Transverse colon (tissue), 4 donors: ENCODE results near the gene ZNF653. TPM values are rescaled to one million over a fixed set of nuclear protein-coding genes. Genes with fewer than 3 reads are reported as not detected.
A peak's percentile ranks its signal among the peaks of the same experiment; 100 is the strongest.

Source experiments
- DNase-seq: peaks from one replicate; pipeline ENCODE4 v3.0.0-alpha.2; 2019
- H3K27ac ChIP-seq, 4 donors: fragments of 200-600 bp; sonication (generic); 2 replicates each; pipeline ENCODE4 v1.5.1; 2016 to 2018; ENCODE audit warnings: inconsistent platforms in 4 of 4
- H3K27me3 ChIP-seq: fragments of 200-600 bp; sonication (generic); 2 replicates; pipeline ENCODE4 v1.5.1; 2017; ENCODE audit warnings: inconsistent platforms
- H3K36me3 ChIP-seq, 4 donors: fragments of 200-600 bp; sonication (generic); 2 replicates each; pipeline ENCODE4 v1.5.1; 2017 to 2019; ENCODE audit warnings: inconsistent platforms in 4 of 4
- H3K4me1 ChIP-seq, 4 donors: fragments of 200-600 bp; sonication (generic); 2 replicates each; pipeline ENCODE4 v1.5.1; 2017 to 2020; ENCODE audit warnings: inconsistent platforms in 4 of 4
- H3K4me3 ChIP-seq, 4 donors: fragments of 200-600 bp; sonication (generic); 1 replicate in 1 of 4; 2 replicates in 3 of 4; pipeline versions ENCODE4 v1.5.1 to v1.6.1; 2017 to 2019; ENCODE audit warnings: inconsistent platforms in 4 of 4
- H3K9me3 ChIP-seq, 2 donors: fragments of 200-600 bp; sonication (generic); 2 replicates each; pipeline ENCODE4 v1.5.1; 2017 to 2019; ENCODE audit warnings: inconsistent platforms in 2 of 2
- CTCF ChIP-seq, 5 experiments: fragments of 200-600 bp in 3 of 5; fragments of 450-650 bp in 2 of 5; sonication (generic) in 3 of 5; IDR thresholded peaks; 1 replicate in 2 of 5; 2 replicates in 3 of 5; pipeline ENCODE4 v1.5.1; 2016 to 2017; ENCODE audit warnings: antibody characterized with exemption in 5 of 5, inconsistent platforms in 3 of 5, mild to moderate bottlenecking in 2 of 5, moderate library complexity in 1 of 5
- EP300 ChIP-seq: sonication (generic); formaldehyde crosslinking; IDR thresholded peaks from one replicate; pipeline ENCODE4 v1.6.1; 2017; ENCODE audit warnings: antibody characterized with exemption, low read depth
- POLR2A ChIP-seq: fragments of 450-650 bp; IDR thresholded peaks from one replicate; pipeline ENCODE4 v1.6.1; 2016; ENCODE audit warnings: antibody characterized with exemption, mild to moderate bottlenecking, moderate library complexity
- POLR2AphosphoS5 ChIP-seq, 3 donors: sonication (generic); formaldehyde crosslinking; IDR thresholded peaks; one replicate each; pipeline ENCODE4 v1.6.1; 2016; ENCODE audit warnings: antibody characterized with exemption in 3 of 3
- WGBS, 2 donors: methylation state at CpG; one replicate each; pipeline ENCODE4 v1.1.5; 2018; ENCODE audit warnings: low coverage in 1 of 2; 5-methylcytosine and 5-hydroxymethylcytosine counted together
- in situ Hi-C, 4 donors: fragments of 200-750 bp; cut with MboI; loops; one replicate each; pipeline versions ENCODE4 v1.15.0 to v1.15.1; 2017; ENCODE audit warnings: low sequenced_read_pairs in 3 of 4, low pct_ligation_motif_present in 1 of 4, low pct_unique_long_range_greater_than_20kb in 1 of 4
- intact Hi-C: fragments of 100-400 bp; cut with DNase I; formaldehyde crosslinking; loops from one replicate; pipeline ENCODE4 v1.15.1; 2023; ENCODE audit warnings: low total_unique reads
- total RNA-seq, 4 donors: library from RNA; depleted of rRNA; stranded (reverse); fragments of >200 nt; gene quantifications; one replicate each; pipeline ENCODE4 v1.1.0, GENCODE V29; 2016

ZNF653 gene
- total RNA-seq, 4 donors from 2014 or later = 10.6 to 44.9 (median 17.4) TPM

DNA sequence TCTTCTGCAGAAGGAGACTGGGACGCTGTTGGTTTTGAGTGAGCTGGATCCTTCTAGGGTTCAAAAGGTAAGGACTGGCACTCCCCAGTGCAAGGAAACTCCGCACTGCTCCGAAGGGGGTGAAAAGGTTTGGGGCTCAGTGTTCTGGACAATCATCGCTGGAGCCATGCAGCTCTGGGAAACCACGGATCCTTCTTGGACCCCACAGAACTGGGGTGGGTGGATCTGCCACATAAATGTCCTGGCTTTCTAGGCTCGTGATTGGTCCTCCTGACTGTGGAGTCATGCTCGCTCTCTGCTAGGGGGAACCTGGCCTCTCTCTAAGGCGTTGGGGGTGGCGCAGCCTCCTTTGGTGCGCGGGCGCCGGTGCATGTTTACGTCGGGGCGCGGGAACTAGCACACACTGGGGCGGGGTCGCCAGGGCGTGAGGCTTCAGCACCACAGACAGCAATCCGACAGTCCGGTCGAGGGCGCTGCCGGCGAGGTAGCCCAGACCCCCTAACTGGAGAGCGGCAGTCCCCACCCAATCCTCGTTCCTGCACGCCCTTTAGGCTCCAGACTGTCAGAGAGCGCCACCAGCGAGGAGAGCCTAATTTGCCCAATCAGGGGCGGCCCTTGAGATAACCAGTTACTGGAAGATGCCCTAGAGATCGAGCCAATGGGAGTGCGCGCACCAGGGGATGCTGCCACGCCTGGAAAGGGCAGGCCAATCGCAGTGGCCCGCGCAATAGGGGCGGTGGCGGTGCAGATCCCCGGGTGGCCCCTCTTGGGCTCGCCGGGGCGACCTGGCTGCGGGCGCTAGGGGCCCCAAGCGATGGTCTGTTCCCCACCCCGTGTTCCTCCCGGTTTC, 23.9 kb downstream of the ZNF653 start:
- in situ Hi-C loops (loop anchor here in 2 of 4 donors (25.0 kb wide), 2 partner anchors 94 to 194 kb away; partner anchors contain the start of genes EPOR (in 1 of the 2) and TSPAN16 (in 1 of the 2)), intact Hi-C loops (no loop called here)
- Histone ChIP-seq H3K27ac (no peak overlapping the region), H3K36me3 (no peaks in the 10 kb centered on the region), H3K4me3 (peak overlapping the region in 2 of 4 donors; percentile 9 to 40), H3K9me3 (no peaks in the 10 kb centered on the region), H3K27me3 (peaks cover 56% of the 10 kb centered on the region), H3K4me1 (peaks cover 7 to 32% (median 26%) of the 10 kb centered on the region in 4 donors)
- no peak for TF ChIP-seq POLR2AphosphoS5 (IDR thresholded peaks at IDR 0.05)
- TF ChIP-seq POLR2A = no peak
- no peak for TF ChIP-seq EP300
- no peak for TF ChIP-seq CTCF (IDR thresholded peaks at IDR 0.05)
- peak; percentile 47 for DNase-seq
- WGBS, 2 donors = 11% methylated on average over 38 of the region's 50 CpGs; no CpG with 5 or more reads in 1 of the 2 donors

GRCh38 chr19:11480715-11481533, 24.7 kb downstream of the ZNF653 start, which contains the start of gene ELAVL3:
ELAVL3 (minus strand) TSS chr19:11481046; CDS start chr19:11480608, 438 bp downstream.
- 37% methylated on average over 45 of the region's 77 CpGs; no CpG with 5 or more reads in 1 of the 2 donors for WGBS, 2 donors
- H3K27ac ChIP-seq = no peak within 1 kb of the TSS
- H3K9me3 ChIP-seq = no peaks in the 10 kb centered on the region
- intact Hi-C loops (no loop called here), in situ Hi-C loops (loop anchor here in 2 of 4 donors (25.0 kb wide), 2 partner anchors 94 to 194 kb away; partner anchors contain the start of genes EPOR (in 1 of the 2) and TSPAN16 (in 1 of the 2))
- H3K4me3 ChIP-seq = peak within 1 kb of the TSS in 1 of 4 donors; percentile 11
- no peak for DNase-seq
- TF ChIP-seq EP300 = no peak
- no peak for TF ChIP-seq CTCF (IDR thresholded peaks at IDR 0.05)
- no peak for TF ChIP-seq POLR2A
- TF ChIP-seq POLR2AphosphoS5 (IDR thresholded peaks at IDR 0.05) = no peak
- H3K36me3 ChIP-seq = no peaks in the 10 kb centered on the region
- H3K27me3 ChIP-seq = peaks cover 56% of the 10 kb centered on the region
- peaks cover 7 to 32% (median 26%) of the 10 kb centered on the region in 4 donors for H3K4me1 ChIP-seq

GRCh38 chr19:11479898-11480714, 25.5 kb downstream of the ZNF653 start:
- in situ Hi-C loops = loop anchor here in 3 of 4 donors (10.0 to 25.0 kb wide), 3 partner anchors 93 to 195 kb away; partner anchors contain the start of genes EPOR (in 1 of the 3) and TSPAN16 (in 1 of the 3)
- WGBS, 2 donors = 19% methylated on average over 47 of the region's 86 CpGs; no CpG with 5 or more reads in 1 of the 2 donors

More at GRCh38 chr19:11479898-11480714, 25.5 kb downstream of the ZNF653 start:
- H3K27me3 ChIP-seq = peaks cover 56% of the 10 kb centered on the region
- no peak for DNase-seq
- intact Hi-C loops = loop anchor here (10.0 kb wide), 1 partner anchor 175 kb away; no protein-coding TSS in a partner anchor
- peak overlapping the region in 1 of 4 donors; percentile 11 for H3K4me3 ChIP-seq
- no peaks in the 10 kb centered on the region for H3K36me3 ChIP-seq
- TF ChIP-seq POLR2AphosphoS5 (IDR thresholded peaks at IDR 0.05) (no peak), POLR2A (no peak), CTCF (IDR thresholded peaks at IDR 0.05) (no peak), EP300 (no peak)
- H3K27ac ChIP-seq = no peak overlapping the region
- no peaks in the 10 kb centered on the region for H3K9me3 ChIP-seq
- H3K4me1 ChIP-seq = peaks cover 7 to 32% (median 26%) of the 10 kb centered on the region in 4 donors
